ENCODE results near the gene OLFM3.

OLFM3 gene

GRCh38 chr1:101846820-101847219 is 149.9 kb downstream of the OLFM3 start:
- DNase-seq: no peak

GRCh38 chr1:101843160-101843559 is 153.6 kb downstream of the OLFM3 start:
- DNase-seq: no peak

- no peak for DNase-seq
Observed at GRCh38 chr1:101841824-101842223, 154.9 kb downstream of the OLFM3 start.

GRCh38 chr1:101835988-101836387 is 160.7 kb downstream of the OLFM3 start:
- DNase-seq: no peak

GRCh38 chr1:101833312-101833711 is 163.4 kb downstream of the OLFM3 start:
- no peak for DNase-seq

GRCh38 chr1:101826416-101826815 is 170.3 kb downstream of the OLFM3 start:
- DNase-seq: no peak

GRCh38 chr1:101820071-101820470 is 176.7 kb downstream of the OLFM3 start:
- peak; percentile 22 for DNase-seq

GRCh38 chr1:101816262-101816661 is 180.5 kb downstream of the OLFM3 start:
- DNase-seq: no peak

GRCh38 chr1:101798417-101798816 is 198.3 kb downstream of the OLFM3 start:
- DNase-seq: no peak

- no peak for DNase-seq
Observed at GRCh38 chr1:101797722-101798121, 199.0 kb downstream of the OLFM3 start.

GRCh38 chr1:101781201-101781831 is 215.4 kb downstream of the OLFM3 start:
- DNase-seq: peak; percentile 10

GRCh38 chr1:101769520-101769919 is 227.2 kb downstream of the OLFM3 start:
- DNase-seq: no peak

- DNase-seq: no peak
Observed at GRCh38 chr1:101757985-101758384, 238.7 kb downstream of the OLFM3 start.

GRCh38 chr1:101756411-101756810 is 240.3 kb downstream of the OLFM3 start:
- no peak for DNase-seq
